Keratinocyte (primary cell): ENCODE data around the gene CEP164. TPM values are rescaled to one million over a fixed set of nuclear protein-coding genes. Genes with fewer than 3 reads are reported as not detected.
A peak's percentile ranks its signal among the peaks of the same experiment; 100 is the strongest.

ENCODE experiments used
- DNase-seq: peaks from one replicate; pipeline ENCODE4 v3.0.0-alpha.2; 2011; ENCODE audit warnings: low read depth, missing footprints, low spot score
- FAIRE-seq: peaks from 2 replicates; lab custom pipeline; 2011; peaks lifted over from hg19 to GRCh38; lab: Jason Lieb, UNC
- H2AFZ ChIP-seq: 2 replicates; pipeline ENCODE4 v1.6.0; 2012; ENCODE audit warnings: low read length, control low read depth, inconsistent platforms; ENCODE audit not compliant: control insufficient read depth
- H3K27ac ChIP-seq: 2 replicates; pipeline ENCODE4 v1.5.1; 2011; ENCODE audit warnings: low read length; ENCODE audit not compliant: control insufficient read depth, insufficient read depth
- H3K27me3 ChIP-seq: 3 replicates; pipeline ENCODE4 v1.6.0; 2011; ENCODE audit warnings: low read length; ENCODE audit not compliant: control insufficient read depth, insufficient read depth; ENCODE audit errors: extremely low read depth
- H3K36me3 ChIP-seq, 2 experiments: 2 replicates in 1 of 2; 3 replicates in 1 of 2; pipeline ENCODE4 v1.5.1; 2011; ENCODE audit warnings: low read length in 2 of 2, mild to moderate bottlenecking in 1 of 2; ENCODE audit not compliant: control insufficient read depth in 2 of 2, insufficient read depth in 2 of 2; ENCODE audit errors: extremely low read depth in 1 of 2
- H3K4me1 ChIP-seq: 3 replicates; pipeline ENCODE4 v1.5.1; 2011; ENCODE audit warnings: low read length; ENCODE audit not compliant: control insufficient read depth, insufficient read depth; ENCODE audit errors: extremely low read depth
- H3K4me2 ChIP-seq: 3 replicates; pipeline ENCODE4 v1.6.0; 2011; ENCODE audit warnings: low read depth, low read length; ENCODE audit not compliant: control insufficient read depth, insufficient read depth; ENCODE audit errors: extremely low read depth
- H3K4me3 ChIP-seq, 3 experiments: fragments of 200-600 bp in 1 of 3; sonication (generic) in 1 of 3; 2 replicates in 2 of 3; 3 replicates in 1 of 3; pipeline ENCODE4 v1.5.1; 2011 to 2016; ENCODE audit warnings: low read length in 3 of 3, mild to moderate bottlenecking in 3 of 3, control low read depth in 2 of 3, inconsistent platforms in 1 of 3, low read depth in 1 of 3, mixed read lengths in 1 of 3, mixed run types in 1 of 3, moderate library complexity in 1 of 3; ENCODE audit not compliant: control insufficient read depth in 2 of 3, insufficient read depth in 2 of 3; ENCODE audit errors: extremely low read depth in 1 of 3
- H3K79me2 ChIP-seq: 2 replicates; pipeline ENCODE4 v1.6.0; 2012; ENCODE audit warnings: low read length; ENCODE audit not compliant: control insufficient read depth, insufficient read depth
- H3K9ac ChIP-seq: 3 replicates; pipeline ENCODE4 v1.6.0; 2011; ENCODE audit warnings: low read length; ENCODE audit not compliant: control insufficient read depth, insufficient read depth; ENCODE audit errors: extremely low read depth
- H3K9me1 ChIP-seq: 3 replicates; pipeline ENCODE4 v1.6.0; 2011; ENCODE audit warnings: low read length; ENCODE audit not compliant: control insufficient read depth, insufficient read depth; ENCODE audit errors: extremely low read depth
- H3K9me3 ChIP-seq: 2 replicates; pipeline ENCODE4 v1.5.1; 2012; ENCODE audit warnings: low read depth, low read length; ENCODE audit not compliant: control insufficient read depth
- H4K20me1 ChIP-seq: 3 replicates; pipeline ENCODE4 v1.6.0; 2011; ENCODE audit warnings: low read length; ENCODE audit not compliant: control insufficient read depth, insufficient read depth; ENCODE audit errors: extremely low read depth
- EZH2 ChIP-seq: IDR thresholded peaks from one replicate; pipeline ENCODE4 v1.6.1; 2012; ENCODE audit warnings: inconsistent platforms, mild to moderate bottlenecking, low read length, moderate library complexity
- dilution Hi-C: fragments of 300-500 bp; cut with MboI; formaldehyde crosslinking; loops from one replicate; pipeline ENCODE4 v1.7.0; 2020; ENCODE audit warnings: low sequenced_read_pairs; ENCODE audit not compliant: extremely low pct_ligation_motif_present
- polyA plus RNA-seq, 5 experiments: library from polyadenylated mRNA; depleted of rRNA in 3 of 5; stranded (reverse) in 3 of 5; stranded (forward) in 1 of 5; unstranded in 1 of 5; fragments of >200 nt; gene quantifications; 1 replicate in 1 of 5; 2 replicates in 3 of 5; 3 replicates in 1 of 5; pipeline versions ENCODE4 v1.2.1 to v1.2.3, GENCODE V29; 2011 to 2012; ENCODE audit warnings: missing spikeins in 2 of 5, low read depth in 1 of 5, low replicate concordance in 1 of 5
- TF ChIP-seq, protein P1 (sequence below), 3 experiments: IDR thresholded peaks in 1 of 3; conservative IDR thresholded peaks in 1 of 3; optimal IDR thresholded peaks in 1 of 3; 2 replicates in 2 of 3; 3 replicates in 1 of 3; pipeline versions ENCODE3 to v1.5.1; 2011; ENCODE audit warnings: low read length in 3 of 3, mild to moderate bottlenecking in 3 of 3, moderate library complexity in 2 of 3, control low read depth in 1 of 3, inconsistent platforms in 1 of 3; ENCODE audit not compliant: insufficient read depth in 2 of 3; ENCODE audit errors: extremely low read depth in 1 of 3

Gene CEP164
- polyA plus RNA-seq, 1 donor (not counting 4 experiments of a cell fraction or from before 2014, with no cell fraction given) = 15.1 TPM

DNA sequence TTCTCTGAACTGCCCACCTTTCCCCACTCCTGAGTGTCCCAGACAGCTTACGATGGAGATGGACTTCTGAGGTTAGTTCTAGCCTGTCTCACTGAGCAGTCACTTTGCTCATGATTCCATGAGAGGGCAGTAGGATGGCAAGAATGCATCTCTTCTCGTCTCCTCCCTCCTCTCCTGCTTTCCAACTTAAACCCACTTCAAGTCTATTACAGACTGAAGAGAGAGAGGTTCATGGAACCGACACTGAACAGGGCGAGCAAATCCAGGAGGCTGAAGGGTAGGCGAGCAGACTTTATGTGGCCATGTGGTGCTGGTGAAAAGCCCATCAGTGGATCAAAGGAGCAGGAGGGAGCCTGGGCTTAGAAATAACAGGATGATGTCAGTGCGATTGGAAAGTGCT, 38.6 kb downstream of the CEP164 start:
- Histone ChIP-seq H3K36me3 (peaks cover 28 to 44% of the 10 kb centered on the region in 2 experiments), H3K9me1 (no peaks in the 10 kb centered on the region), H3K9ac (no peak overlapping the region), H2AFZ (no peak overlapping the region), H4K20me1 (no peaks in the 10 kb centered on the region), H3K9me3 (no peaks in the 10 kb centered on the region), H3K4me3 (no peak overlapping the region), H3K27me3 (no peaks in the 10 kb centered on the region), H3K79me2 (no peaks in the 10 kb centered on the region), H3K27ac (no peak overlapping the region), H3K4me1 (no peaks in the 10 kb centered on the region), H3K4me2 (no peak overlapping the region)
- TF ChIP-seq, protein P1, sequence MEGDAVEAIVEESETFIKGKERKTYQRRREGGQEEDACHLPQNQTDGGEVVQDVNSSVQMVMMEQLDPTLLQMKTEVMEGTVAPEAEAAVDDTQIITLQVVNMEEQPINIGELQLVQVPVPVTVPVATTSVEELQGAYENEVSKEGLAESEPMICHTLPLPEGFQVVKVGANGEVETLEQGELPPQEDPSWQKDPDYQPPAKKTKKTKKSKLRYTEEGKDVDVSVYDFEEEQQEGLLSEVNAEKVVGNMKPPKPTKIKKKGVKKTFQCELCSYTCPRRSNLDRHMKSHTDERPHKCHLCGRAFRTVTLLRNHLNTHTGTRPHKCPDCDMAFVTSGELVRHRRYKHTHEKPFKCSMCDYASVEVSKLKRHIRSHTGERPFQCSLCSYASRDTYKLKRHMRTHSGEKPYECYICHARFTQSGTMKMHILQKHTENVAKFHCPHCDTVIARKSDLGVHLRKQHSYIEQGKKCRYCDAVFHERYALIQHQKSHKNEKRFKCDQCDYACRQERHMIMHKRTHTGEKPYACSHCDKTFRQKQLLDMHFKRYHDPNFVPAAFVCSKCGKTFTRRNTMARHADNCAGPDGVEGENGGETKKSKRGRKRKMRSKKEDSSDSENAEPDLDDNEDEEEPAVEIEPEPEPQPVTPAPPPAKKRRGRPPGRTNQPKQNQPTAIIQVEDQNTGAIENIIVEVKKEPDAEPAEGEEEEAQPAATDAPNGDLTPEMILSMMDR (optimal IDR thresholded peaks at IDR 0.05 in 1 of 3, IDR thresholded peaks at IDR 0.05 in 1 of 3, conservative IDR thresholded peaks at IDR 0.05 in 1 of 3; ENCODE audit: extremely low read depth in 1 of 3, insufficient read depth in 2 of 3, low read length in 3 of 3) = peak in 1 of 3 experiments; percentile 14
- TF ChIP-seq EZH2 = no peak
- no peak for FAIRE-seq
- dilution Hi-C loops = no loop called here
- DNase-seq = no peak

DNA sequence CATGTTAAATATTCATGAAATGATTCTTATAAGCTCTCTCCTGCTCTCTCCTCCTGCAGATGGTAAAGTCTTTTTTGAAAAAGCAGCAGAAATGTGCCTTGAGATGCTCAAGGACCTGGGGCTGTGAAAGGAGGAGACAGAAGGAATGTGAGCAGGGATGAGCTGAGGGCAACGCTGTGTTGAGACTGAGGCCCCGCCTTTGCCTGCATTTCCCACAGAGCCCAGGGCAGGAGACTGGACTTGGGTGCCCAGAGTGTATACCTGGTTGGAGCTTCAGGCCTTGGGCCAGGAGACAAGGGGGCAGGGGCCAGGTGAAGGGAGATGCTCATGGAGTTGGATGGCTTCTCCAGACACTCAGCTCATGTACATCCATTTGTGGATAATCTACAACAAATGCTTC, 39.2 kb downstream of the CEP164 start:
- H3K36me3 ChIP-seq = peaks cover 32 to 39% of the 10 kb centered on the region in 2 experiments
- DNase-seq (no peak), FAIRE-seq (no peak)

More for the DNA sequence above, 39.2 kb downstream of the CEP164 start:
- no peaks in the 10 kb centered on the region for H3K9me3 ChIP-seq
- no peak overlapping the region for H3K9ac ChIP-seq
- H3K4me1 ChIP-seq = no peaks in the 10 kb centered on the region
- no peak overlapping the region for H3K27ac ChIP-seq
- H3K9me1 ChIP-seq = no peaks in the 10 kb centered on the region
- H2AFZ ChIP-seq = no peak overlapping the region
- H3K27me3 ChIP-seq = no peaks in the 10 kb centered on the region
- H4K20me1 ChIP-seq = no peaks in the 10 kb centered on the region
- H3K79me2 ChIP-seq = no peaks in the 10 kb centered on the region
- dilution Hi-C loops = no loop called here
- TF ChIP-seq, protein P1 (optimal IDR thresholded peaks at IDR 0.05 in 1 of 3, IDR thresholded peaks at IDR 0.05 in 1 of 3, conservative IDR thresholded peaks at IDR 0.05 in 1 of 3; ENCODE audit: extremely low read depth in 1 of 3, insufficient read depth in 2 of 3, low read length in 3 of 3) = no peak
- no peak for TF ChIP-seq EZH2
- no peak overlapping the region for H3K4me2 ChIP-seq
- H3K4me3 ChIP-seq = no peak overlapping the region
